ENCODE data around the gene OPRL1.
A peak's percentile ranks its signal among the peaks of the same experiment; 100 is the strongest.
"Not testable (repeated sequence)": the region's sequence is repeated elsewhere in the genome, so short reads cannot be mapped to it uniquely, and the experiment has no call there.

Gene OPRL1

GRCh38 chr20:64077876-64078551 lies 1.9 kb upstream of the OPRL1 start:
- H3K4me1 Mint-ChIP-seq = peaks cover 34% of the 10 kb centered on the region
- peak; percentile 63 for ATAC-seq (ENCODE audit: low read depth)

GRCh38 chr20:64078934-64079272 lies 979 bp upstream of the OPRL1 start:
- peak overlapping the region; percentile 96 for H3K4me3 Mint-ChIP-seq
- H3K27ac Mint-ChIP-seq = peak overlapping the region; percentile 96
- ATAC-seq (ENCODE audit: low read depth) (no peak), DNase-seq (ENCODE audit: low spot score in 2 of 2) (no peak)
- H3K9me3 Mint-ChIP-seq = no peaks in the 10 kb centered on the region
- H3K4me1 Mint-ChIP-seq = peaks cover 37% of the 10 kb centered on the region
- H3K36me3 Mint-ChIP-seq = peaks cover 10% of the 10 kb centered on the region
- H3K27me3 Mint-ChIP-seq = no peaks in the 10 kb centered on the region

More at GRCh38 chr20:64077876-64078551, 1.9 kb upstream of the OPRL1 start:
- DNase-seq (ENCODE audit: low spot score in 2 of 2) = peak; percentile 67 to 78
- H3K36me3 Mint-ChIP-seq = peaks cover 10% of the 10 kb centered on the region
- H3K27ac Mint-ChIP-seq = peak overlapping the region; percentile 96
- no peaks in the 10 kb centered on the region for H3K9me3 Mint-ChIP-seq
- no peaks in the 10 kb centered on the region for H3K27me3 Mint-ChIP-seq
- H3K4me3 Mint-ChIP-seq = peak overlapping the region; percentile 96

GRCh38 chr20:64079273-64080012 lies 439 bp upstream of the OPRL1 start, which contains the start of gene RGS19:
Gene RGS19 (minus strand): TSS chr20:64079518. CDS start chr20:64076886, 2,632 bp downstream.
- Mint-ChIP-seq H3K4me3 (peak within 1 kb of the TSS; percentile 96), H3K36me3 (peaks cover 10% of the 10 kb centered on the region), H3K27ac (peak within 1 kb of the TSS; percentile 96), H3K4me1 (peaks cover 40% of the 10 kb centered on the region), H3K27me3 (peaks cover 1% of the 10 kb centered on the region), H3K9me3 (no peaks in the 10 kb centered on the region)
- DNase-seq (ENCODE audit: low spot score in 2 of 2) (peak; percentile 89 to 91), ATAC-seq (ENCODE audit: low read depth) (peak; percentile 50)

GRCh38 chr20:64080813-64081623 lies 1.1 kb downstream of the OPRL1 start:
- no peaks in the 10 kb centered on the region for H3K9me3 Mint-ChIP-seq
- DNase-seq (ENCODE audit: low spot score in 2 of 2) (no peak), ATAC-seq (ENCODE audit: low read depth) (no peak)
- peak overlapping the region; percentile 78 for H3K4me3 Mint-ChIP-seq
- peaks cover 38% of the 10 kb centered on the region for H3K4me1 Mint-ChIP-seq
- peaks cover 1% of the 10 kb centered on the region for H3K27me3 Mint-ChIP-seq
- H3K27ac Mint-ChIP-seq = peak overlapping the region; percentile 93
- H3K36me3 Mint-ChIP-seq = peaks cover 2% of the 10 kb centered on the region

GRCh38 chr20:64081624-64081964 lies 1.7 kb downstream of the OPRL1 start:
- DNase-seq (ENCODE audit: low spot score in 2 of 2) (no peak), ATAC-seq (ENCODE audit: low read depth) (no peak)
- H3K36me3 Mint-ChIP-seq = peaks cover 3% of the 10 kb centered on the region
- peak overlapping the region; percentile 93 for H3K27ac Mint-ChIP-seq
- H3K4me3 Mint-ChIP-seq = peak overlapping the region; percentile 53
- peaks cover 38% of the 10 kb centered on the region for H3K4me1 Mint-ChIP-seq
- no peaks in the 10 kb centered on the region for H3K9me3 Mint-ChIP-seq
- H3K27me3 Mint-ChIP-seq = peaks cover 1% of the 10 kb centered on the region

- H3K27me3 Mint-ChIP-seq = peaks cover 1% of the 10 kb centered on the region
- peaks cover 38% of the 10 kb centered on the region for H3K4me1 Mint-ChIP-seq
- no peaks in the 10 kb centered on the region for H3K9me3 Mint-ChIP-seq
- H3K36me3 Mint-ChIP-seq = peaks cover 5% of the 10 kb centered on the region
- peak overlapping the region; percentile 53 for H3K4me3 Mint-ChIP-seq
- peak overlapping the region; percentile 93 for H3K27ac Mint-ChIP-seq
- no peak for ATAC-seq (ENCODE audit: low read depth)
- no peak for DNase-seq (ENCODE audit: low spot score in 2 of 2)
Measured at GRCh38 chr20:64082126-64082731, 2.3 kb downstream of the OPRL1 start.

GRCh38 chr20:64082820-64083377 lies 3.0 kb downstream of the OPRL1 start:
- ATAC-seq (ENCODE audit: low read depth) = no peak
- peak overlapping the region; percentile 93 for H3K27ac Mint-ChIP-seq

GRCh38 chr20:64083378-64083803 lies 3.5 kb downstream of the OPRL1 start:
- H3K27ac Mint-ChIP-seq = peak overlapping the region; percentile 55

More at GRCh38 chr20:64082820-64083377, 3.0 kb downstream of the OPRL1 start:
- DNase-seq (ENCODE audit: low spot score in 2 of 2) = no peak
- peaks cover 1% of the 10 kb centered on the region for H3K27me3 Mint-ChIP-seq
- H3K9me3 Mint-ChIP-seq = peaks cover 2% of the 10 kb centered on the region
- H3K4me1 Mint-ChIP-seq = peaks cover 35% of the 10 kb centered on the region
- peaks cover 5% of the 10 kb centered on the region for H3K36me3 Mint-ChIP-seq
- H3K4me3 Mint-ChIP-seq = peak overlapping the region; percentile 85

GRCh38 chr20:64083804-64084684 lies 4.2 kb downstream of the OPRL1 start, which contains the start of gene LKAAEAR1:
Gene LKAAEAR1 (minus strand): TSS chr20:64084398. CDS start chr20:64084219, 179 bp downstream.
- Mint-ChIP-seq H3K9me3 (peaks cover 2% of the 10 kb centered on the region), H3K27ac (peak within 1 kb of the TSS; percentile 90), H3K27me3 (peaks cover 1% of the 10 kb centered on the region), H3K4me3 (peak within 1 kb of the TSS; percentile 90), H3K4me1 (peaks cover 41% of the 10 kb centered on the region), H3K36me3 (peaks cover 3% of the 10 kb centered on the region)
- DNase-seq (ENCODE audit: low spot score in 2 of 2) (no peak), ATAC-seq (ENCODE audit: low read depth) (no peak)

More at GRCh38 chr20:64083378-64083803, 3.5 kb downstream of the OPRL1 start:
- peaks cover 37% of the 10 kb centered on the region for H3K4me1 Mint-ChIP-seq
- H3K27me3 Mint-ChIP-seq = peaks cover 1% of the 10 kb centered on the region
- ATAC-seq (ENCODE audit: low read depth) (peak; percentile 32), DNase-seq (ENCODE audit: low spot score in 2 of 2) (peak; percentile 67 to 76)
- peak overlapping the region; percentile 85 for H3K4me3 Mint-ChIP-seq
- H3K9me3 Mint-ChIP-seq = peaks cover 2% of the 10 kb centered on the region
- H3K36me3 Mint-ChIP-seq = peaks cover 5% of the 10 kb centered on the region

- H3K27me3 Mint-ChIP-seq = peaks cover 1% of the 10 kb centered on the region
- DNase-seq (ENCODE audit: low spot score in 2 of 2) (no peak), ATAC-seq (ENCODE audit: low read depth) (no peak)
- peaks cover 39% of the 10 kb centered on the region for H3K4me1 Mint-ChIP-seq
- H3K4me3 Mint-ChIP-seq = peak overlapping the region; percentile 90
- H3K27ac Mint-ChIP-seq = peak overlapping the region; percentile 90
- H3K9me3 Mint-ChIP-seq = peaks cover 2% of the 10 kb centered on the region
- H3K36me3 Mint-ChIP-seq = peaks cover 3% of the 10 kb centered on the region
Measured at GRCh38 chr20:64084685-64085152, 4.8 kb downstream of the OPRL1 start.

GRCh38 chr20:64086801-64087200 lies 6.9 kb downstream of the OPRL1 start:
- no peak for DNase-seq (ENCODE audit: low spot score in 2 of 2)
- peaks cover 2% of the 10 kb centered on the region for H3K9me3 Mint-ChIP-seq
- no peak overlapping the region for H3K27ac Mint-ChIP-seq
- H3K36me3 Mint-ChIP-seq = peaks cover 3% of the 10 kb centered on the region
- H3K4me3 Mint-ChIP-seq = no peak overlapping the region
- peaks cover 36% of the 10 kb centered on the region for H3K4me1 Mint-ChIP-seq
- H3K27me3 Mint-ChIP-seq = peaks cover 1% of the 10 kb centered on the region
- ATAC-seq (ENCODE audit: low read depth) = no peak

- not testable (repeated sequence) for H3K36me3 Mint-ChIP-seq; H3K4me3 Mint-ChIP-seq; DNase-seq (ENCODE audit: low spot score in 2 of 2); H3K9me3 Mint-ChIP-seq; H3K27me3 Mint-ChIP-seq; ATAC-seq (ENCODE audit: low read depth); H3K27ac Mint-ChIP-seq
- H3K4me1 Mint-ChIP-seq = peaks cover 33% of the 10 kb centered on the region
Measured at GRCh38 chr20:64087226-64087825, 7.4 kb downstream of the OPRL1 start.

Measured in memory B cell (primary cell).